Measurements from ENCODE around the gene KCNK10.

Gene KCNK10

DNA sequence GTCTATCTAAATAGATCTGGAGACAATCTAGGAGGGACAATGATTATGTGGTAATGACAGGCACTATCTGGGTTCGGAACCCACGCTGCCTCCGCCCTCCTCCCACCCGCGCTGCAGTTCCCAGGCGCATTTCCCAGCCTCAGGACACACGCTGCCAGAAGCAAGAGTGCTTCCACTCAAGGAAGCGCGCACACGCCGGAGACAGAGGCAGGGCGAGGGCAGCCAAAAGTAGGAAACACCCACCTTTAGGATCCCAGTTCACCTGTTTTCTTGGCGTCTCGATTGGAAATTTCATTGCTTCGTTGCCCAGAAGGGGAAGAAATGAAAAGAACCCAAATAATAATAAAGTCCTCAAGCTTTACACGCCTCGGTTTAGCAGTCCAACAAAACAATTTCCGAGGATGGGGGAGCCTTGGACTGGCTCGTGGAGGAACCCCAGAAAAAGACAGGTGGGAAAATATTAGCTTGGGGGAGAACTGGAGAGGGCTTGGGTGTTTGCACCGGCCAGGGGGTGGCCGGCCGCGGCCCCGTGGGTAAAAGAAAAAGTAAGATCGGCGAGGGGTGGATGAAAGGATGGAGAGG, 474 bp downstream of the KCNK10 start:
- TF ChIP-seq, protein P1, sequence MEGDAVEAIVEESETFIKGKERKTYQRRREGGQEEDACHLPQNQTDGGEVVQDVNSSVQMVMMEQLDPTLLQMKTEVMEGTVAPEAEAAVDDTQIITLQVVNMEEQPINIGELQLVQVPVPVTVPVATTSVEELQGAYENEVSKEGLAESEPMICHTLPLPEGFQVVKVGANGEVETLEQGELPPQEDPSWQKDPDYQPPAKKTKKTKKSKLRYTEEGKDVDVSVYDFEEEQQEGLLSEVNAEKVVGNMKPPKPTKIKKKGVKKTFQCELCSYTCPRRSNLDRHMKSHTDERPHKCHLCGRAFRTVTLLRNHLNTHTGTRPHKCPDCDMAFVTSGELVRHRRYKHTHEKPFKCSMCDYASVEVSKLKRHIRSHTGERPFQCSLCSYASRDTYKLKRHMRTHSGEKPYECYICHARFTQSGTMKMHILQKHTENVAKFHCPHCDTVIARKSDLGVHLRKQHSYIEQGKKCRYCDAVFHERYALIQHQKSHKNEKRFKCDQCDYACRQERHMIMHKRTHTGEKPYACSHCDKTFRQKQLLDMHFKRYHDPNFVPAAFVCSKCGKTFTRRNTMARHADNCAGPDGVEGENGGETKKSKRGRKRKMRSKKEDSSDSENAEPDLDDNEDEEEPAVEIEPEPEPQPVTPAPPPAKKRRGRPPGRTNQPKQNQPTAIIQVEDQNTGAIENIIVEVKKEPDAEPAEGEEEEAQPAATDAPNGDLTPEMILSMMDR (IDR thresholded peaks at IDR 0.05; ENCODE audit: insufficient read depth, low read depth, low read length, missing control alignments), result no peak
- H3K4me3 ChIP-seq (ENCODE audit: low read length), result no peak overlapping the region
- DNase-seq (ENCODE audit: low read depth), result no peak

DNA sequence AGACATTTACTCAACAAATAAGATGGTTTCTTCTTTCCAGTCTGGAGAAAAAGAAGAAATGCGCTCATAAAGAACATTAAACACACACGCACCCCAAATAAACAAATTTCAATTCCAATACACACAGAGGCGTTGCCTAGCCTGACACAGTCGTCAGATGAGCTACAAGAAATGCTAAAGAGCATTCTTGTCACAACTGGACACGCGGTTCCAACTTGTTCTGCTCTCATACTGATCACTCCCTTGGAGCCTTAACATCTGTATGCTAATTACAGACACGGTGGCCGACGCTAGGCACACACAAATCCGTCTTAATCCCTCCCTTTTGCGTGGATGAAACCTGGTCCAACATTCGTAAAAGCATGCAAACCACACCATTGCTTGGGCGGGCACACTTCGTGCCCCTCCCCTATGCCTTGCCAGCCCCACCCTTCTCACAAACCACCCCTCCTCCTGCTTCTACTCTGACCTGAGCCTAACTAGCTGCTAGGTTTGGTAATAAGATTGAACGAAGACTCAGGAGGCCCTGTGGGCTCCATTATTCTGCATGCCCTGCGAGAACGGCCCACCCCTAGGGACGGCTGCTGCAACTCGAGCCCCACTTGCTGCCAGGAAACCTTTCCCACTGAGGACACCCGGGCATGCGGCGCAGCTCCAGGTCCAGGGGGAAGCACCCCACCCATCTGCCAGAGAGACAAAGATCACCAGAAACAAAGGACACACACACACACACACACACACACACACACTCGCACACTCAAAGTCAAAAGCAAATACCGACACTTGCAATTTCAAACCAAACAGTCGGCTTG, 1.2 kb downstream of the KCNK10 start:
- no peak overlapping the region for H3K4me3 ChIP-seq (ENCODE audit: low read length)
- no peak for DNase-seq (ENCODE audit: low read depth)
- TF ChIP-seq, protein P1 (IDR thresholded peaks at IDR 0.05; ENCODE audit: insufficient read depth, low read depth, low read length, missing control alignments), result no peak

DNA sequence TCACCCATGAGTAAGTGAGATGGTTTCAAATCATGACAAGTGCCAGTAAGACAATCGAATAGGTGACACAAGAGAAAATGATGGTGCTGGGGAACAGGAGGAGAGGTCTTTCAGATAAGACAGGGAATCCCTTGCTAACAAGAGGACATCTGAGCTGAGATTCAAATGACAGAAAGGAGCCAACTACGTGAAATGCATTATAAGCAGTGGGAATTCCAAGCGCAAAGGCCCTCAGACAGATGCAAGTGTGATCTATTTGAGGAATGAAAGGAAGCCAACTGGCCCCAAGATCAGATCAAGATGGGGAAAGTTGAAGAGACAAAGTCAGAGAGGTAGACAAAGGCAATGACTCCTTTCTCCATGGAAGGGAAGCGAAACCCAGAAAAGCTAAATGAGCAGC, 4.7 kb downstream of the KCNK10 start:
- no peak for DNase-seq (ENCODE audit: low read depth)
- H3K4me3 ChIP-seq (ENCODE audit: low read length), result no peak overlapping the region
- TF ChIP-seq, protein P1 (IDR thresholded peaks at IDR 0.05; ENCODE audit: insufficient read depth, low read depth, low read length, missing control alignments), result no peak

DNA sequence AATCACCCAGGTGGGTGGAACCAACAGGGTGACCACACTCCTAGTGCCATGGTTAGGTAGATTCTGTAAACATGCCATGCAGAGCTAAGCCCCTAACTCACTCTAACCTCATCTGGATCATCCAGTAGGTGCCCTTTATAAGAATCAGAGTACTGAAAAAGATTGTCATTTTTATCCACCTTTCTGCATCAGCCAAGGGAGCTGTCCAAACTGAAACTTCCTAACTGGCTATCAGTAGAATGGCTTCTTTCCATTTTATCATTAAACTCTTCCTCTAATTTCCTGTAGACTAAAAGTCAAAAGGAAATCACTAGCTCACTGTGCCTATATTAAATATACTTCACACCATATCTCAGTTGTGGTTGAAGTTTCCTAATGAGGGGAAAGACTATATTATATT, 6.5 kb downstream of the KCNK10 start:
- TF ChIP-seq, protein P1 (IDR thresholded peaks at IDR 0.05; ENCODE audit: insufficient read depth, low read depth, low read length, missing control alignments), result no peak
- DNase-seq (ENCODE audit: low read depth), result no peak
- H3K4me3 ChIP-seq (ENCODE audit: low read length), result no peak overlapping the region

DNA sequence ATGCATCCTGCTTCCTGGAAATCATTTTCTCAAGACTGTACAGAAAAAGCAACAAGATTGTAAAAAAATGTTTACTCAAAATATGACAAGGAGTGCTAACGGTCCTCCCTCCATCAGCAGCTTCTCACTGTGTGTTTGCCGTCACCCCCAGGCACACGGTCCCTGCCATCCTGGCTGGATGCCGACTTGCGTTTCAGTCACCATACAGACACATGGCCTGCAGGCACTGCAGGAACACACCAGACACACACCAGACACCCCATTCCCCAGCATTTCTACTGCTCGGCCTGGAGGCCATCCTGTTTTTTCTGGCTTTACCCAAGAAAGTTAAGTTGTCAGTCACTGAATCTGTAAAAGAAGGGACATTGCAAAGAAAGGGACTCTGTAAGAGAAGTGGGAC, 10.8 kb downstream of the KCNK10 start:
- DNase-seq (ENCODE audit: low read depth), result no peak
- TF ChIP-seq, protein P1 (IDR thresholded peaks at IDR 0.05; ENCODE audit: insufficient read depth, low read depth, low read length, missing control alignments), result no peak

DNA sequence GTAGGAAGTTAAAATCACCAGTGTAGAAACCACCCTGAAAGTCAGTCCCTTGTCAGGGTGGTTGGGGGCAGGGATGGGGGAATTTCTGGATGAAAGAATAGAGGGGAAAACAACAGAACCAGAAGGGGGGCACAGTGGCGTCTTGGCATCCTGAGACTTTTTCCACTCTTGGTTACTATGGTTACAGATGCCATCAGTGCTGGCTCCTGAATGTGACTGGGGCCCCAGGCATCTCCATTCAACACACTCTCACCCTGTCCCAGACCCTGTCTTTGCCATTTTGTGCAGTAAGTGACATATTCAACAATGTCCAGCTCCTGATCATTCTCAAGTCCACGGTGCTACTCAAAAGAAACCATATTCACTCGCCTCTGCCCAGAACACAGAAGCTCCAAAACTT, 11.3 kb downstream of the KCNK10 start:
- no peak overlapping the region for H3K4me3 ChIP-seq (ENCODE audit: low read length)
- TF ChIP-seq, protein P1 (IDR thresholded peaks at IDR 0.05; ENCODE audit: insufficient read depth, low read depth, low read length, missing control alignments), result no peak
- no peak for DNase-seq (ENCODE audit: low read depth)

More for the DNA sequence above, 10.8 kb downstream of the KCNK10 start:
- H3K4me3 ChIP-seq (ENCODE audit: low read length), result no peak overlapping the region
